Fibroblast of skin of back (primary cell): Measurements from ENCODE around the gene ASAP3.
A peak's percentile ranks its signal among the peaks of the same experiment; 100 is the strongest.

Experiments
- DNase-seq: peaks from one replicate; pipeline ENCODE4 v3.0.0-alpha.2; 2013

The ASAP3 gene

GRCh38 chr1:23422241-23422877 lies 61.6 kb downstream of the ASAP3 start:
- peak; percentile 89 for DNase-seq

GRCh38 chr1:23421753-23422240 lies 62.2 kb downstream of the ASAP3 start:
- DNase-seq = peak; percentile 59

GRCh38 chr1:23421343-23421742 lies 62.6 kb downstream of the ASAP3 start:
- no peak for DNase-seq

- DNase-seq = no peak
Observed at GRCh38 chr1:23420778-23421177, 63.2 kb downstream of the ASAP3 start.

GRCh38 chr1:23419180-23419579 lies 64.8 kb downstream of the ASAP3 start:
- no peak for DNase-seq

GRCh38 chr1:23417570-23417969 lies 66.4 kb downstream of the ASAP3 start:
- no peak for DNase-seq

- DNase-seq = no peak
Observed at GRCh38 chr1:23416964-23417363, 67.0 kb downstream of the ASAP3 start.

GRCh38 chr1:23408797-23409290 lies 75.1 kb downstream of the ASAP3 start:
- no peak for DNase-seq

GRCh38 chr1:23407016-23407630 lies 76.9 kb downstream of the ASAP3 start:
- DNase-seq = no peak

- no peak for DNase-seq
Observed at GRCh38 chr1:23405946-23406345, 78.0 kb downstream of the ASAP3 start.

GRCh38 chr1:23403735-23404486 lies 80.1 kb downstream of the ASAP3 start:
- DNase-seq = peak; percentile 94

- DNase-seq = no peak
Observed at GRCh38 chr1:23403355-23403734, 80.6 kb downstream of the ASAP3 start.

GRCh38 chr1:23403038-23403336 lies 81.0 kb downstream of the ASAP3 start:
- DNase-seq = peak; percentile 78

GRCh38 chr1:23402286-23403037 lies 81.5 kb downstream of the ASAP3 start:
- no peak for DNase-seq

- DNase-seq = no peak
Observed at GRCh38 chr1:23401313-23401712, 82.7 kb downstream of the ASAP3 start.

- no peak for DNase-seq
Observed at GRCh38 chr1:23400324-23401114, 83.5 kb downstream of the ASAP3 start.

- DNase-seq = no peak
Observed at GRCh38 chr1:23399229-23399628, 84.8 kb downstream of the ASAP3 start.

GRCh38 chr1:23397908-23398307 lies 86.1 kb downstream of the ASAP3 start:
- DNase-seq = no peak

- DNase-seq = no peak
Observed at GRCh38 chr1:23396380-23396779, 87.6 kb downstream of the ASAP3 start.

- DNase-seq = no peak
Observed at GRCh38 chr1:23395849-23396248, 88.1 kb downstream of the ASAP3 start.

GRCh38 chr1:23395154-23395724 lies 88.7 kb downstream of the ASAP3 start:
- DNase-seq = no peak

GRCh38 chr1:23394684-23395083 lies 89.3 kb downstream of the ASAP3 start:
- peak; percentile 80 for DNase-seq
